CD14-positive monocyte (primary cell): ENCODE measurements around the gene SLC38A10. TPM values are rescaled to one million over a fixed set of nuclear protein-coding genes. Genes with fewer than 3 reads are reported as not detected.

Source experiments
- DNase-seq, 3 donors: peaks; one replicate each; pipeline ENCODE4 v3.0.0-alpha.2; 2011 to 2022
- H2AFZ ChIP-seq: 2 replicates; pipeline ENCODE4 v1.6.0; 2012; ENCODE audit warnings: mild to moderate bottlenecking, low read depth, low read length, inconsistent platforms; ENCODE audit not compliant: insufficient read depth, poor library complexity, severe bottlenecking
- H3K27ac ChIP-seq, 2 donors: 1 replicate in 1 of 2; 2 replicates in 1 of 2; pipeline ENCODE4 v1.5.1; 2012 to 2013; ENCODE audit warnings: low read length in 2 of 2, control low read depth in 1 of 2, inconsistent platforms in 1 of 2, low read depth in 1 of 2, mild to moderate bottlenecking in 1 of 2
- H3K27me3 ChIP-seq, 2 donors: one replicate each; pipeline versions ENCODE4 v1.6.0 to v1.6.1; 2011 to 2013; ENCODE audit warnings: low read length in 2 of 2; ENCODE audit not compliant: control insufficient read depth in 2 of 2, insufficient read depth in 2 of 2
- H3K36me3 ChIP-seq, 2 donors: replicated peaks in 1 of 2; 1 replicate in 1 of 2; 2 replicates in 1 of 2; pipeline versions ENCODE4 v1.5.1 to v1.6.1; 2012 to 2013; ENCODE audit warnings: low read length in 2 of 2, control low read depth in 1 of 2, inconsistent platforms in 1 of 2, mild to moderate bottlenecking in 1 of 2; ENCODE audit not compliant: insufficient read depth in 2 of 2, control insufficient read depth in 1 of 2
- H3K4me1 ChIP-seq, 2 donors: 1 replicate in 1 of 2; 2 replicates in 1 of 2; pipeline versions ENCODE4 v1.5.1 to v1.6.1; 2012 to 2013; ENCODE audit warnings: low read length in 2 of 2, control low read depth in 1 of 2, inconsistent platforms in 1 of 2, mild to moderate bottlenecking in 1 of 2, moderate library complexity in 1 of 2; ENCODE audit not compliant: insufficient read depth in 2 of 2, control insufficient read depth in 1 of 2
- H3K4me2 ChIP-seq: replicated peaks from 2 replicates; pipeline ENCODE3; 2012; ENCODE audit warnings: low read length, moderate library complexity, mild to moderate bottlenecking; ENCODE audit not compliant: poor library complexity, severe bottlenecking; ENCODE audit errors: extremely low read depth
- H3K4me3 ChIP-seq, 3 experiments: fragments of 200-600 bp in 1 of 3; sonication (generic) in 1 of 3; replicated peaks in 1 of 3; 1 replicate in 2 of 3; 2 replicates in 1 of 3; pipeline ENCODE4 v1.5.1; 2011 to 2013; ENCODE audit warnings: low read length in 3 of 3, mild to moderate bottlenecking in 3 of 3, control low read depth in 2 of 3, low read depth in 2 of 3, inconsistent platforms in 1 of 3, moderate library complexity in 1 of 3
- H3K79me2 ChIP-seq: 2 replicates; pipeline ENCODE4 v1.6.0; 2012; ENCODE audit warnings: mild to moderate bottlenecking, control low read depth, inconsistent platforms, low read length, moderate library complexity; ENCODE audit not compliant: insufficient read depth
- H3K9ac ChIP-seq: 2 replicates; pipeline ENCODE4 v1.6.0; 2017; ENCODE audit warnings: low read length, mild to moderate bottlenecking; ENCODE audit not compliant: insufficient read depth, poor library complexity, severe bottlenecking
- H3K9me3 ChIP-seq, 2 donors: replicated peaks in 1 of 2; 1 replicate in 1 of 2; 2 replicates in 1 of 2; pipeline versions ENCODE4 v1.5.1 to v1.6.1; 2012 to 2013; ENCODE audit warnings: low read length in 2 of 2, control low read depth in 1 of 2; ENCODE audit not compliant: control insufficient read depth in 1 of 2, insufficient read depth in 1 of 2
- H4K20me1 ChIP-seq: 2 replicates; pipeline ENCODE4 v1.6.0; 2012; ENCODE audit warnings: mild to moderate bottlenecking, low read length, control low read depth, moderate library complexity; ENCODE audit not compliant: insufficient read depth
- H3K27ac Mint-ChIP-seq, 7 donors: one replicate each; pipeline ENCODE4 v1.8.0; 2020; ENCODE audit warnings: mild to moderate bottlenecking in 7 of 7, mixed read lengths in 7 of 7, moderate library complexity in 6 of 7, inconsistent platforms in 2 of 7
- H3K27me3 Mint-ChIP-seq, 3 donors: one replicate each; pipeline ENCODE4 v1.8.0; 2021 to 2022; ENCODE audit warnings: low read depth in 3 of 3, mild to moderate bottlenecking in 3 of 3, mixed read lengths in 3 of 3, moderate library complexity in 3 of 3, inconsistent platforms in 1 of 3
- H3K36me3 Mint-ChIP-seq, 2 donors: one replicate each; pipeline ENCODE4 v1.8.0; 2020; ENCODE audit warnings: mixed read lengths in 2 of 2, inconsistent platforms in 1 of 2, mild to moderate bottlenecking in 1 of 2
- H3K4me1 Mint-ChIP-seq: one replicate; pipeline ENCODE4 v1.8.0; 2020; ENCODE audit warnings: mild to moderate bottlenecking, mixed read lengths
- H3K4me3 Mint-ChIP-seq, 2 donors: one replicate each; pipeline ENCODE4 v1.8.0; 2020; ENCODE audit warnings: mild to moderate bottlenecking in 2 of 2, mixed read lengths in 2 of 2, moderate library complexity in 1 of 2
- H3K9me3 Mint-ChIP-seq, 7 donors: one replicate each; pipeline ENCODE4 v1.8.0; 2020 to 2022; ENCODE audit warnings: mixed read lengths in 7 of 7, mild to moderate bottlenecking in 6 of 7, moderate library complexity in 6 of 7, inconsistent platforms in 2 of 7
- WGBS: methylation state at CpG from one replicate; pipeline ENCODE4 v1.1.5; 2013; ENCODE audit warnings: missing lambda C conversion rate; ENCODE audit not compliant: insufficient coverage; 5-methylcytosine and 5-hydroxymethylcytosine counted together
- intact Hi-C, 2 donors: fragments of 100-400 bp; cut with micrococcal nuclease; formaldehyde crosslinking; loops; one replicate each; pipeline versions ENCODE4 v1.15.0 to v1.15.1; 2023
- polyA plus RNA-seq, 3 donors: library from polyadenylated mRNA; depleted of rRNA in 1 of 3; unstranded in 2 of 3; stranded (reverse) in 1 of 3; fragments of 300-500 nt in 2 of 3; fragments of >200 nt in 1 of 3; fragmentation: Illumina TruSeq in 2 of 3; gene quantifications; 1 replicate in 2 of 3; 2 replicates in 1 of 3; pipeline ENCODE4 v1.2.3, GENCODE V29; 2012 to 2021
- TF ChIP-seq, protein P1 (sequence below): fragments of 200-600 bp; IDR thresholded peaks from one replicate; pipeline ENCODE4 v1.8.0; 2022; ENCODE audit warnings: antibody characterized with exemption, mild to moderate bottlenecking

The SLC38A10 gene
- polyA plus RNA-seq, 3 donors: 50.8 to 76.1 (median 68.4) TPM

GRCh38 chr17:81198826-81199481 lies 96.2 kb downstream of the SLC38A10 start:
- Mint-ChIP-seq H3K27ac (peak overlapping the region in 1 of 7 donors; percentile 3), H3K4me3 (no peak overlapping the region), H3K4me1 (peaks cover 2% of the 10 kb centered on the region), H3K9me3 (no peaks in the 10 kb centered on the region), H3K36me3 (peaks cover 14 to 39% of the 10 kb centered on the region in 2 donors), H3K27me3 (no peaks in the 10 kb centered on the region)
- Histone ChIP-seq H3K9me3 (no peaks in the 10 kb centered on the region), H3K27ac (no peak overlapping the region), H4K20me1 (no peaks in the 10 kb centered on the region), H3K4me2 (no peak overlapping the region), H3K36me3 (peaks cover 4 to 16% of the 10 kb centered on the region in 2 donors), H3K9ac (no peak overlapping the region), H3K4me1 (peaks cover 2 to 4% of the 10 kb centered on the region in 2 donors), H3K79me2 (no peaks in the 10 kb centered on the region), H2AFZ (no peak overlapping the region), H3K4me3 (no peak overlapping the region), H3K27me3 (no peaks in the 10 kb centered on the region)
- TF ChIP-seq, protein P1, sequence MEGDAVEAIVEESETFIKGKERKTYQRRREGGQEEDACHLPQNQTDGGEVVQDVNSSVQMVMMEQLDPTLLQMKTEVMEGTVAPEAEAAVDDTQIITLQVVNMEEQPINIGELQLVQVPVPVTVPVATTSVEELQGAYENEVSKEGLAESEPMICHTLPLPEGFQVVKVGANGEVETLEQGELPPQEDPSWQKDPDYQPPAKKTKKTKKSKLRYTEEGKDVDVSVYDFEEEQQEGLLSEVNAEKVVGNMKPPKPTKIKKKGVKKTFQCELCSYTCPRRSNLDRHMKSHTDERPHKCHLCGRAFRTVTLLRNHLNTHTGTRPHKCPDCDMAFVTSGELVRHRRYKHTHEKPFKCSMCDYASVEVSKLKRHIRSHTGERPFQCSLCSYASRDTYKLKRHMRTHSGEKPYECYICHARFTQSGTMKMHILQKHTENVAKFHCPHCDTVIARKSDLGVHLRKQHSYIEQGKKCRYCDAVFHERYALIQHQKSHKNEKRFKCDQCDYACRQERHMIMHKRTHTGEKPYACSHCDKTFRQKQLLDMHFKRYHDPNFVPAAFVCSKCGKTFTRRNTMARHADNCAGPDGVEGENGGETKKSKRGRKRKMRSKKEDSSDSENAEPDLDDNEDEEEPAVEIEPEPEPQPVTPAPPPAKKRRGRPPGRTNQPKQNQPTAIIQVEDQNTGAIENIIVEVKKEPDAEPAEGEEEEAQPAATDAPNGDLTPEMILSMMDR: no peak
- intact Hi-C loops: no loop called here
- no peak for DNase-seq
- 98% methylated on average over 11 of the region's 22 CpGs for WGBS

- TF ChIP-seq, protein P1: no peak
- Histone ChIP-seq H4K20me1 (no peaks in the 10 kb centered on the region), H3K9ac (no peak overlapping the region), H3K9me3 (no peaks in the 10 kb centered on the region), H3K36me3 (peaks cover 4 to 17% of the 10 kb centered on the region in 2 donors), H3K4me1 (peaks cover 2 to 4% of the 10 kb centered on the region in 2 donors), H2AFZ (no peak overlapping the region), H3K79me2 (no peaks in the 10 kb centered on the region), H3K4me3 (no peak overlapping the region), H3K27me3 (no peaks in the 10 kb centered on the region), H3K4me2 (no peak overlapping the region), H3K27ac (no peak overlapping the region)
- Mint-ChIP-seq H3K9me3 (no peaks in the 10 kb centered on the region), H3K27ac (no peak overlapping the region), H3K4me1 (peaks cover 2% of the 10 kb centered on the region), H3K36me3 (peaks cover 10 to 33% of the 10 kb centered on the region in 2 donors), H3K27me3 (no peaks in the 10 kb centered on the region), H3K4me3 (no peak overlapping the region)
- no peak for DNase-seq
- intact Hi-C loops: no loop called here
- WGBS: 97% methylated on average over 20 of the region's 21 CpGs
Measured at GRCh38 chr17:81197831-81198490, 97.1 kb downstream of the SLC38A10 start.
